ENCODE data around the gene FZD4.

FZD4 gene

DNA sequence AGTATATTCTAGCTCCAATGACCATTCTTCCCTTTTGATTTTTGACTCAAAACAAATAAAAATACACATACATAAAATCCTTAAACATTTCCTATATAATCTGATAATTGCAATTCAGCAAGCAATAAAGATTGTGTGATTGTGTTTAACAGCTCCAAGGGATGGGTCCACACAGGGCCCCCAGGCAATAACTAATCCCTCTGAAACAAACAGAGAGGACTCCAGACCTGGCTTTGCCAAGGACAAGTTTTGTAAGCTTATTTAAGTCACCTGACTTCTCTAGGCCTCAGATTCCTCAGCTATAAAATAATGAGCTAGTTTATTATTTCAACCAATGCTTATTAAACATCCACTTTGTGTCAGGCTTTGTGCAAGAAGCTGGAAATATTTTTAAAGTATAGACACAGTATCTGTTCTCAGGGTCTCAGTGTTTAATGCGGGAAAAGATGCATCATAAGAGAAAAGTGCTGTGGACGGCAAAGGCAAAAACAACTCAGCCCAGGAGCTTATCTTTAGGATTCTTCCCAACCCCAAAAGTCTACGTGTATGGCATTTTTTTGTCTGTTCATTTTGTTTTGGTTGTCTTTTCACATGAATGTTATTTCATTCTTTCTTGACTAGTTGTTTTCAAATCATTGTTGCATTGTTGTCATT, 20.1 kb downstream of the FZD4 start:
- DNase-seq (ENCODE audit: extremely low read depth, low read depth) = no peak
- TF ChIP-seq, protein P1, sequence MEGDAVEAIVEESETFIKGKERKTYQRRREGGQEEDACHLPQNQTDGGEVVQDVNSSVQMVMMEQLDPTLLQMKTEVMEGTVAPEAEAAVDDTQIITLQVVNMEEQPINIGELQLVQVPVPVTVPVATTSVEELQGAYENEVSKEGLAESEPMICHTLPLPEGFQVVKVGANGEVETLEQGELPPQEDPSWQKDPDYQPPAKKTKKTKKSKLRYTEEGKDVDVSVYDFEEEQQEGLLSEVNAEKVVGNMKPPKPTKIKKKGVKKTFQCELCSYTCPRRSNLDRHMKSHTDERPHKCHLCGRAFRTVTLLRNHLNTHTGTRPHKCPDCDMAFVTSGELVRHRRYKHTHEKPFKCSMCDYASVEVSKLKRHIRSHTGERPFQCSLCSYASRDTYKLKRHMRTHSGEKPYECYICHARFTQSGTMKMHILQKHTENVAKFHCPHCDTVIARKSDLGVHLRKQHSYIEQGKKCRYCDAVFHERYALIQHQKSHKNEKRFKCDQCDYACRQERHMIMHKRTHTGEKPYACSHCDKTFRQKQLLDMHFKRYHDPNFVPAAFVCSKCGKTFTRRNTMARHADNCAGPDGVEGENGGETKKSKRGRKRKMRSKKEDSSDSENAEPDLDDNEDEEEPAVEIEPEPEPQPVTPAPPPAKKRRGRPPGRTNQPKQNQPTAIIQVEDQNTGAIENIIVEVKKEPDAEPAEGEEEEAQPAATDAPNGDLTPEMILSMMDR (IDR thresholded peaks at IDR 0.05; ENCODE audit: low read depth, low read length) = no peak

DNA sequence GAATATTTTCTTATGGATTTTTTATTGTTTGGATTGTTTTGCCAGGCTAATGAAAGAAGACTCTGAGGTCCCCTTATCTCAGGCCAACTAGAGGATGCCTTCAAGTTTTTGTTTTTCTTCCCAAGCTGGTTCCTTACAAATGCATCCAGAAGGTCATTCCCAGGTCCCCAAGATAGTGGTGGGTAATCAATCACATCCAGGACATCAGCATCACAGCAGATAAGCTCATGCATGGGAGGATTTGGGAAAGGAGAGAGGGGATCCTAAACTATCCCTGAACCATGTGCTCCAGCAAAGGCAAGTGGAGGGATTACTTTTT, 20.7 kb downstream of the FZD4 start:
- no peak for DNase-seq (ENCODE audit: extremely low read depth, low read depth)

DNA sequence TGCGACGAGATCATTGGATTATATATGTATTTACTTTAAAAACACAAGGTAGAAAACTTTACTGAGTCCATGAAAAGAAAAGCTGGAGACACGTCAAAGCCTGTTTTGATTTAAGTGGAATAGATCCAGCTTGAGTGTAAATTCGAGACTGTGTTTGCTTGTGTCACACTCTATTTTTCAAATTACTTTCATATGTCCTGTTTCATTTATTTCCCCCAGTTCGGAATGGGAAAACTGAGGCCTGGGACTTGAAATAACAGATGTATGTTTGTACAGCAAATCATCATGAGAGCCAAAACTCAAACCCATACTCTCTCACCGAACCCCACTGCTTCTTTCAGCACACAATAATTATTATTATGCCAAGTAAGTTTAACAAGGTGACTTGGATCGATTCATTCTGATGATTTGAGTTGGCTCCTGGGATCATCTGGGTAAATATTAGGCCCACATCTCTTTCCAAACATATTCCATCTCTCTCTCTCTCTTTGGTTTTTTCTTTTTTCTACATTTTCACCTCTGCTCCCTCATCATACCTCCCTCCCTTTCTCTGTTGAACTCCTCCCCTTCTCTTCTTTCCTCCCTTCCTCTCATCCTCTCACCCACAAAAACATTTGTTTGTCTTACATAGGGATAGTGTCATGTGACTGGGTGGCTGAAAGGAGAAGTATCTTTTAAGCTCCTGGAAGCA, 21.2 kb downstream of the FZD4 start:
- no peak for DNase-seq (ENCODE audit: extremely low read depth, low read depth)
- TF ChIP-seq, protein P1 (IDR thresholded peaks at IDR 0.05; ENCODE audit: low read depth, low read length) = no peak

More for the DNA sequence above, 20.7 kb downstream of the FZD4 start:
- TF ChIP-seq, protein P1 (IDR thresholded peaks at IDR 0.05; ENCODE audit: low read depth, low read length) = no peak

DNA sequence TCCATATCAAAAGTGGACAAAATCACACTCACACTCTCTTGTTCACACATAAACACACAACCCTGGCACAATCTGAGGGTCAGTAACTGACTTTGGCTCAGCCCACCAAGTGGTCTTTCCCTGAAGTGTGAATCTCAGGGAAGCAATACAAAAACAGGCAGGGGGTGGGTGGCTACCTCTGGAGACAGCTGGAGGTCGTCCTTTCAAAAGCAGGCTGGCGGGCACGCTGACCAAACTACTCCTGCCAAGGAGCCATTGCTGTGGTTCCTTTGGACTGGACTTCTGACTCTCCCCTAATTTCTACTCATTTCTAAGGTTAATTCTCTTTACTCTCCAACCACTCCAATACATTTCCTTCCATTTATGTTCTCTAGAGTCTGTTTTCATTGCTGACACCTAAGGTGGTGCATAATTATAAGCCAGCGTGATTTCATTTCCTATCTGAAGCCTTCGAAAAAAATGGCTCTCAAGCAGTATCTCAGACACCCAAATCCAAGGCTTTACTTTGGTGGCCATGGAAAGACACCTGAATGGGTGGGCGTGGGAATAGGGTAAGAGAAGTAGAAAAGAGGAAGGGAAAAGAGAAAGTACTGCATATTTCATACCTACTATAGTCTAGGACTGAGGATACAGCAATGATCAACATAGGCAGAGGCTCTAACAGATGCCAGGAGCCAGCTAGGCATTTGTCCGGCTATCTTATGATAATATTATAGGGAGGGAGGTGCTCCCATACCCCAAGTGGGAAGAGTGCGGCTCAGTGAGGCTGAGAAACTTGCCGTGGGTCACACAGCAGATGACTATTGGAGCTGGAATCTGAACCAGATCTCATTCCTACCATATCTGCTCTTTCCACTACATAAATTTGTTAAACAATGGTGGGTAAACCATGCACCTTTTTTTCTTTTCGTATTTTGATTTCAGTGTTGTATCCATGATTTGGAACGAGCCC, 22.0 kb downstream of the FZD4 start:
- TF ChIP-seq, protein P1 (IDR thresholded peaks at IDR 0.05; ENCODE audit: low read depth, low read length) = no peak

DNA sequence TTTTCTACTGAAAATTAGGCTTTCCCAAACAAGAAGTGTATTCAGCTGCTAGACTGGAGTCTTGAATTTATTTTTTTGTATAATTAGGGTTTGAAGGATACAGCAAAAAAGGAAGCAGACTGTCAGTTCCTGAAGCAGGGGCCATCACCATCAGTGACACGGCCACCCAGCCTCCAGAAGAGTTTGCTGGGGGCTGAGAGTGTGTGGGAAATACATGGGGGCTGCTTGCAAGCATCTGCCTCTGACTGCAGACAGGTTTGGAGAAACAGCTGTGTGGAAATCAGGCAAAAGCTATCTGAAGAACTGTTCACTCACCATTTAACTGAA, 23.0 kb downstream of the FZD4 start:
- DNase-seq (ENCODE audit: extremely low read depth, low read depth) = no peak
- TF ChIP-seq, protein P1 (IDR thresholded peaks at IDR 0.05; ENCODE audit: low read depth, low read length) = no peak

More for the DNA sequence above, 22.0 kb downstream of the FZD4 start:
- no peak for DNase-seq (ENCODE audit: extremely low read depth, low read depth)

DNA sequence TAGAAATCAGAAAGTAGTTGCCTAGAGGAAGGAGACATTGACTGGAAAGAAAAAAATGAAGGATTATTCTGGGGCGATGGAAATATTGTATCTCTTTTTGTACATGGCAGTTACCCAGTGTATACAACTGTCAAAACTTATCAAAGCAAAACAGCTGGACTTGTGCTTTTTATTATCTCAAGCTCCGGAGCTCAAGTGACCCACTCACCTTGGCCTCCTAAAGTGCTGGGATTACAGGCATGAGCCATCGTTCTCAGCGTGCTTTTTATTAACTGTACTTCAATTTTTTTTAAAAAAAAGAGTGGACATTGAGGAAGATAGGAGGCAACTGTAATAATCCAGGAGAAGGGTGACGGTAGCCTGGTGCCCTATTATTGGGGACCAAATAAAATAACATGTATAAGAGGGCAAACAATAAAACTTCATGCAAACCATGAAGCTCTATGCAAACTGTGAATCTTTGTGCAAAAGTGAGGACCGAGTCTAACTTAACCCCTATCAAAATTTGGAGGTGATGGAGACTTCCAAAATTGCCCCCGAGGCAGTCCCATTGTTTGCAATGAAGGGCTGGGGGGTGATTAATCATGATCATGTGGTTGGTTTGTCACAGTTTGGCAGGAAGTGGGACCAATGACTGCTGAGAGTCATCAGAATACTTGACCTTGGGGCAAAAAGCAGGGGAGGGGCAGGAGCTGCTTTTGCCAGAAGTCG, 23.5 kb downstream of the FZD4 start:
- no peak for DNase-seq (ENCODE audit: extremely low read depth, low read depth)
- TF ChIP-seq, protein P1 (IDR thresholded peaks at IDR 0.05; ENCODE audit: low read depth, low read length) = no peak

Data from AG09319 (cell line).